ENCODE results near the gene ABCB9. TPM values are rescaled to one million over a fixed set of nuclear protein-coding genes. Genes with fewer than 3 reads are reported as not detected.
A peak's percentile ranks its signal among the peaks of the same experiment; 100 is the strongest.

Gene ABCB9
- total and polyA plus RNA-seq, 2 of the 8 experiments (the other 6 are each of a cell fraction or from before 2014, with no cell fraction given) = 3.8 to 8.0 TPM

- H2BK120ac ChIP-seq (replicated peaks; ENCODE audit: low read depth, low read length) = no peak overlapping the region
- H3K18ac ChIP-seq (ENCODE audit: extremely low read depth, low read length) = no peak overlapping the region
- H2AK5ac ChIP-seq (ENCODE audit: low read depth, low read length) = no peak overlapping the region
- H3K79me2 ChIP-seq (ENCODE audit: control insufficient read depth in 1 of 2, insufficient read depth in 2 of 2, low read length in 2 of 2) = no peaks in the 10 kb centered on the region
- no peak overlapping the region for H3K4me3 ChIP-seq (ENCODE audit: extremely low read depth in 1 of 4, insufficient read depth in 2 of 4, low read depth in 3 of 4, low read length in 4 of 4)
- H4K91ac ChIP-seq (replicated peaks; ENCODE audit: insufficient read length, low read length) = no peak overlapping the region
- FAIRE-seq (no peak), DNase-seq (ENCODE audit: low read depth in 1 of 2, low spot score in 2 of 2) (no peak)
- no peaks in the 10 kb centered on the region for H3K9me3 ChIP-seq (ENCODE audit: insufficient read depth in 2 of 2, low read depth in 1 of 2, low read length in 1 of 2)
- no peak overlapping the region for H3K27ac ChIP-seq (ENCODE audit: low read depth, low read length)
- WGBS, 2 experiments (ENCODE audit: extremely low coverage in 1 of 2, insufficient coverage in 1 of 2, insufficient read length in 1 of 2, insufficient replicate concordance in 2 of 2, low coverage in 1 of 2, low lambda C conversion rate in 2 of 2, missing lambda C conversion rate in 1 of 2) = 83% methylated on average over 14 of the region's 14 CpGs; no CpG with 5 or more reads in 1 of the 2 experiments
- H3K4me2 ChIP-seq (ENCODE audit: insufficient read depth in 1 of 2, low read depth in 2 of 2, low read length in 2 of 2) = no peak overlapping the region
- peak overlapping the region; percentile 14 for H4K8ac ChIP-seq (ENCODE audit: extremely low read depth, insufficient read depth, low read length)
- H3K4me1 ChIP-seq (replicated peaks in 1 of 4; ENCODE audit: control insufficient read depth in 3 of 4, insufficient read depth in 4 of 4, low read length in 3 of 4) = no peaks in the 10 kb centered on the region
- H4K20me1 ChIP-seq (replicated peaks in 1 of 2; ENCODE audit: control insufficient read depth in 1 of 2, insufficient read depth in 2 of 2, low read length in 2 of 2) = peaks cover 0 to 10% of the 10 kb centered on the region in 2 experiments
- H2BK5ac ChIP-seq (ENCODE audit: low read depth, low read length) = no peak overlapping the region
- H3K23ac ChIP-seq (ENCODE audit: insufficient read length) = no peak overlapping the region
- H3K23me2 ChIP-seq (ENCODE audit: low read depth, low read length) = no peaks in the 10 kb centered on the region
- CTCF ChIA-PET (ENCODE audit: partially characterized antibody) = interaction anchor here (1.1 to 21.5 kb wide), 10 partner anchors 8 to 293 kb away, joined by 3 to 473 read pairs (median 4); no protein-coding TSS in a partner anchor
- H4K5ac ChIP-seq (ENCODE audit: insufficient read length, low read depth, low read length) = no peak overlapping the region
- no peak overlapping the region for H3K9ac ChIP-seq (replicated peaks in 1 of 4; ENCODE audit: extremely low read depth in 1 of 4, low read depth in 3 of 4, low read length in 3 of 4)
- no peak overlapping the region for H3K14ac ChIP-seq (ENCODE audit: insufficient read length)
- no peaks in the 10 kb centered on the region for H3K27me3 ChIP-seq (replicated peaks in 1 of 4; ENCODE audit: control insufficient read depth in 3 of 4, extremely low read depth in 1 of 4, insufficient read depth in 3 of 4, low read length in 3 of 4)
- H3K4ac ChIP-seq (replicated peaks; ENCODE audit: insufficient read length, low read depth, low read length) = no peak overlapping the region
- H2AFZ ChIP-seq (ENCODE audit: low read length) = no peak overlapping the region
- POLR2A ChIA-PET (ENCODE audit: partially characterized antibody) = interaction anchor here (1.0 to 1.4 kb wide), 3 partner anchors 13 to 84 kb away, joined by 3 read pairs; no protein-coding TSS in a partner anchor
- H2BK15ac ChIP-seq (ENCODE audit: low read length) = no peak overlapping the region
- no peaks in the 10 kb centered on the region for H3K36me3 ChIP-seq (ENCODE audit: control insufficient read depth in 2 of 4, insufficient read depth in 4 of 4, low read length in 3 of 4)
- H2BK20ac ChIP-seq (ENCODE audit: low read length) = no peak overlapping the region
- H3K56ac ChIP-seq (replicated peaks; ENCODE audit: insufficient read length, low read depth, low read length) = no peak overlapping the region
- no peaks in the 10 kb centered on the region for H3K79me1 ChIP-seq (ENCODE audit: low read depth, low read length)
- no peak overlapping the region for H2BK12ac ChIP-seq (ENCODE audit: low read depth, low read length)
- TF ChIP-seq BCL11A (IDR thresholded peaks at IDR 0.05; ENCODE audit: low read depth in 2 of 2, low read length in 2 of 2) (no peak), CREB1 (IDR thresholded peaks at IDR 0.05) (no peak), TBP (IDR thresholded peaks at IDR 0.05; ENCODE audit: low read depth, low read length) (no peak), CEBPB (IDR thresholded peaks at IDR 0.05; ENCODE audit: low read depth, low read length) (no peak), SIN3A (conservative IDR thresholded peaks at IDR 0.05 in 1 of 2, IDR thresholded peaks at IDR 0.05 in 1 of 2; ENCODE audit: low read depth in 1 of 2, low read length in 2 of 2) (no peak), SP1 (IDR thresholded peaks at IDR 0.05; ENCODE audit: low read depth, low read length) (no peak)
Observed at GRCh38 chr12:122944605-122945592, 21.4 kb downstream of the ABCB9 start.

Measured in H1 (cell line).